AG04450 (cell line): ENCODE data around the gene PPP4C. TPM values are rescaled to one million over a fixed set of nuclear protein-coding genes. Genes with fewer than 3 reads are reported as not detected.
A peak's percentile ranks its signal among the peaks of the same experiment; 100 is the strongest.

Experiments used
- CTCF ChIA-PET: fragments of 300-600, 350-600 bp; formaldehyde crosslinking; extraction: SDS; loops from one replicate; lab custom pipeline; 2022; ENCODE audit warnings: antibody characterized with exemption, inconsistent platforms; lab: Charles Lee
- POLR2A ChIA-PET: fragments of 350-600 bp; formaldehyde crosslinking; extraction: SDS; loops from one replicate; lab custom pipeline; 2021; ENCODE audit warnings: antibody characterized with exemption, inconsistent platforms; lab: Yijun Ruan, JAX
- DNase-seq: peaks from one replicate; pipeline ENCODE4 v3.0.0-alpha.2; 2011; ENCODE audit warnings: low read depth, low spot score
- H3K27ac ChIP-seq: one replicate; pipeline ENCODE4 v1.5.1; 2012; ENCODE audit warnings: low read depth, low read length, control low read depth
- H3K27me3 ChIP-seq: one replicate; pipeline ENCODE4 v1.6.0; 2012; ENCODE audit warnings: low read length; ENCODE audit not compliant: control insufficient read depth, insufficient read depth
- H3K4me3 ChIP-seq: 2 replicates; pipeline ENCODE4 v1.5.1; 2011; ENCODE audit warnings: mild to moderate bottlenecking, low read depth, low read length, control low read depth
- H3K9me3 ChIP-seq: 2 replicates; pipeline ENCODE4 v1.5.1; 2012; ENCODE audit warnings: low read length; ENCODE audit not compliant: control insufficient read depth, insufficient read depth
- polyA plus RNA-seq: library from polyadenylated mRNA; depleted of rRNA; stranded (reverse); fragments of >200 nt; gene quantifications from 2 replicates; pipeline ENCODE4 v1.2.3, GENCODE V29; 2011
- TF ChIP-seq, protein P1 (sequence below): IDR thresholded peaks from 2 replicates; pipeline ENCODE4 v1.5.1; 2011; ENCODE audit warnings: low read depth, low read length, control low read depth, inconsistent platforms

The PPP4C gene
- polyA plus RNA-seq, 1 experiment, result 112 TPM

DNA sequence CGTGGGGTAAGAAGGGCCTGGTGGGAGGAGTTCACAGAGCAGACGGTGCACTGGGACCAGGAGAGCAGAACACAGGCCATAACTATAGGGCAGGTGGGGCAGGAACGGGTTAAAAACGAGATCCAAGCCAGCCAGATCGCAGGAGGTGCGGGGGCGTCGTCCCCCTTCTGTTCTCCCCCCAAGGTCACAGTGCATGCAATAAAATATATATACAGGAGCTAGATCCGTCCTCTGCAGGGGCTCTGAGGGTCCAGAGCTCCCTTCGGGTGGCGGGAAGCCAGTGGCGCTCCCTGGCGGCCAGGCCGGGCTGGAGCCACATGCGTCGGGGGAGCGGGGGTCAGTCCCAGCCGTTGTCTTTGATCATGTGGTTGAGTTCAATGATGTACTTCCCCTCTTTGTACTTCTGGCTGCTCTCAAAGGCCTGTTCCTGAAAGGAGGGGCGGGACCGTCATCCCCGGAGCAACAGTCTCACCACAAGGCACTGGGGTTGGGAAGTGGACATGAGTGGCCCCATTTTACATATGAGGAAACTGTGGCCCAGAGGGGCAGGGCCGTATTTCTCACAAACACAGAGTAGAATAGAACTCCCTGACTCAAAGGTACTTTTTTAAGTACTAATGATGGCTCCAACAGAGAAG is 16.7 kb downstream of the PPP4C start:
- no peaks in the 10 kb centered on the region for H3K27me3 ChIP-seq
- POLR2A ChIA-PET, result interaction anchor here (0.7 to 3.9 kb wide), 2 partner anchors 26 to 88 kb away, joined by 3 to 26 read pairs; partner anchors contain the start of gene ALDOA
- H3K4me3 ChIP-seq, result peak overlapping the region; percentile 52
- H3K27ac ChIP-seq, result peak overlapping the region; percentile 47
- DNase-seq, result no peak
- peaks cover 12% of the 10 kb centered on the region for H3K9me3 ChIP-seq
- TF ChIP-seq, protein P1, sequence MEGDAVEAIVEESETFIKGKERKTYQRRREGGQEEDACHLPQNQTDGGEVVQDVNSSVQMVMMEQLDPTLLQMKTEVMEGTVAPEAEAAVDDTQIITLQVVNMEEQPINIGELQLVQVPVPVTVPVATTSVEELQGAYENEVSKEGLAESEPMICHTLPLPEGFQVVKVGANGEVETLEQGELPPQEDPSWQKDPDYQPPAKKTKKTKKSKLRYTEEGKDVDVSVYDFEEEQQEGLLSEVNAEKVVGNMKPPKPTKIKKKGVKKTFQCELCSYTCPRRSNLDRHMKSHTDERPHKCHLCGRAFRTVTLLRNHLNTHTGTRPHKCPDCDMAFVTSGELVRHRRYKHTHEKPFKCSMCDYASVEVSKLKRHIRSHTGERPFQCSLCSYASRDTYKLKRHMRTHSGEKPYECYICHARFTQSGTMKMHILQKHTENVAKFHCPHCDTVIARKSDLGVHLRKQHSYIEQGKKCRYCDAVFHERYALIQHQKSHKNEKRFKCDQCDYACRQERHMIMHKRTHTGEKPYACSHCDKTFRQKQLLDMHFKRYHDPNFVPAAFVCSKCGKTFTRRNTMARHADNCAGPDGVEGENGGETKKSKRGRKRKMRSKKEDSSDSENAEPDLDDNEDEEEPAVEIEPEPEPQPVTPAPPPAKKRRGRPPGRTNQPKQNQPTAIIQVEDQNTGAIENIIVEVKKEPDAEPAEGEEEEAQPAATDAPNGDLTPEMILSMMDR, result peak; percentile 62
- CTCF ChIA-PET, result interaction anchor here (0.6 to 1.9 kb wide), 20 partner anchors 8 to 580 kb away, joined by 3 to 19 read pairs (median 4); partner anchors contain the start of genes SEPHS2 and ZNF771

DNA sequence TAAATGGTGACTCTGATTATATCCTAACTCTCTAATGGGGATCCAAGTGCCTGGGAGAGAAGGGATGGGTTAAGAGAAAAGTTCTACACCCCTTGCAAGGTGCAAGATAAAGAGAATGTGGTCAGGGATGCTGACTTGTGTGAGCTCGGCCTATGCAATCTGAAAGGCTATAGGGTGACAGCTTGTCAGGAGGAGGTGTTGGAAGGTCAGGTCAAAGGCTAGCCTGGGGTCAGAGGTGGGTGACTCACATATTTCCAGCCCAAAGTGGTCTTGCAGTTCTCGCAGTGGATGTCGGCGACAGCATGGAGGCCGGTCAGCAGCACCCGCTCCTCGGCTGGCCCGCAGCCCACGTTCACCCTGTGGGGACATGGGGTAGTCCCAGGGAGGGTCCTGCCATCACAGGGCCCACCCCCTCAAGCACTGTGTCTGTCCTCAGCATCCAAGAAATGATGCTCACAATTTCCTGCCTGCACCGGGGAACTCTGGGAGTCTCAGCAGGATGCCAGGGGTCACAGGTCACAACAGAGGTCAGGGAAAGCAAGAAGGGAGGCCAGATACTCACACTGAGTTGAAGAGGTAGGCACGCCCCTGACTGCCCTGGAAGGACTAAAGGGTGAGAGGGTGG is 18.9 kb downstream of the PPP4C start:
- ChIA-PET CTCF (interaction anchor here (1.4 to 1.8 kb wide), 2 partner anchors 17 to 315 kb away, joined by 5 read pairs; no protein-coding TSS in a partner anchor), POLR2A (interaction anchor here (0.6 to 1.2 kb wide), 2 partner anchors 29 kb away, joined by 3 to 4 read pairs; partner anchors contain the start of gene ALDOA)
- TF ChIP-seq, protein P1, result no peak
- Histone ChIP-seq H3K9me3 (peaks cover 16% of the 10 kb centered on the region), H3K27me3 (no peaks in the 10 kb centered on the region), H3K4me3 (peak overlapping the region; percentile 71; the same call in 1 of the 2 replicates), H3K27ac (no peak overlapping the region)
- DNase-seq, result no peak

DNA sequence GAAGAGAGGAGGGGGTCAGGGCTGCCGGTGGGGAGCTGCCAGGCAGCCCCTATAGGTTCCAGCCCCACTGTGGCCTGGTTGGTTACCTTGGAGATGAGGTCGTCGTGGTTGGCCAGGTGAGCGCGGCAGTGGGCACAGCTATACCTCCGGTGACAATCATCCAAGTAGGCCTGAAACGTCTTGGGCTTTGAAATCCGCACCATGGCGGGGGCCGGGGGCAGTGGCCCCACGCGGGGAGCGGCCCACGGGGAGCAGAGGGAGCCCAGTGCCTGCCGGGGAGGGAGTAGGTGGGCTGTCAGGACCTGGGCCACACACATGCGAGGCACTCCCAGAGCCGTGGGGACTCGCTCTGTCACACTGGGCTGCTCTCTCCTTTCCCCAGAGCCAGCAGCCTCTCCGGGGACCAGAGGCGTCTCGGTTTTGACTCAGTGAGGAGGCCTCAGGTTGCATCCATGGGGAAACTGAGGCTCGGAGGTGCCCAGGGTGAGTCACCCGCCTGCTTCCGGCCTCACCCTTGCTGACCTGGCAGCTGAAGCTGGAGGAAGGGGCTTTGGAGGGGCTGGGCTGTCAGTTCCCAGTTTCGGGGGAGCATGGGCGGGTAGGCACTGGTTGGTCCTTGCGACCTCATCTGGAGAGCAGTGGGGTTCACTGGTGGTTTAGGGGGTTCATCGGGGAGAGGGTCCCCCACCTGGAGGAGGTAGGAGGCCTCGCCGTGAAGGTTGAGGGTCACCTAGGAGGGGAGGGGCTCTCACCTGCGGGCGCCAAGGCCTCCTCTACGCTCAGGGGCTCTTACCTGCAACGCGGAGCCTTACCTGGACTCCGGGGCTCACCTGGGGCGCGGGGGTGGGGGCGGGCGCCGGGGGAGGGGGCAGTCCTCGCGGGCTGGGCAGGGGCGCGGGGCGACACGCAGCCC is 19.6 kb downstream of the PPP4C start:
- ChIA-PET POLR2A (interaction anchor here (1.2 kb wide), 1 partner anchor 30 kb away, joined by 4 read pairs; the partner anchor contains the start of gene ALDOA), CTCF (interaction anchor here (1.4 to 1.8 kb wide), 2 partner anchors 17 to 314 kb away, joined by 5 read pairs; no protein-coding TSS in a partner anchor)
- H3K4me3 ChIP-seq, result peak overlapping the region; percentile 71
- TF ChIP-seq, protein P1, result no peak
- DNase-seq, result no peak
- H3K27me3 ChIP-seq, result no peaks in the 10 kb centered on the region
- peaks cover 16% of the 10 kb centered on the region for H3K9me3 ChIP-seq
- H3K27ac ChIP-seq, result peak overlapping the region; percentile 11

DNA sequence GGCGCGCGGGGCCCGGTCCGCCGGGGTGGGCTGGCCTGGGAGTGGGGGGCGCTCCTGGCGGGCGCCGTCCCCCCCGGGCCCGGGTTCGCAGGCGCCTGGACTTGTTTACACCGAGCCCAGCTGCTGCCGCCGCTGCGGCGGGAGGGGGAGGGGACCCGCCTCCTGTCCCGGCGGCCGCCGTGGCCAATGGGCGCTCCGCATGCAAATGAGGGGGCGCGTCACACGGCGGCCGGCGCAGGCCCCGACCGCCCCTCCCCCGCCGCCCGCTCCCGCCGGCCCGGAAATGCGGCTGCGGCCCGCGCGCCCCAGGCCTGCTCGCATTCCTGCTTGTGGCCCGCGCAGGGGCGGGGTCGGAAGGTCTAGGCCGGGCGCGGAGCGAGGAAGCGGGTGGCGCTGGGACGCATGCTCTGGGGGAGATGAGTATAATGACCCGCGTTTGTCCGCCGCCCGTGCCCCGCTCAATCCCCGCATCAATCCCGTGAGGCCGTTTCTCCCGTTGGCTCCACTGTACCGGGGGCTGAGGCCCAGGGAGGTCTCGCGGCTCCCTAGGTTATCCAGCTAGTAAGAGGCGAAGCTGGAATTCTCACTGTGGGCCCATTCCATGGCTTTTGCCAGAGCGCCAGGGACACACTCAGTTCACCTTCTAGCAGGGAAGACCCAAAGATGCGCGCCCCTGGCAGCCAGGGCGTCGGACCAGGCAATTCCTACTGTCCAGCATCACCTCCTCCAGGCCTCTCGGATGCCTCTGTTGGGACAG is 20.5 kb downstream of the PPP4C start, which contains the start of gene YPEL3:
TSS of gene YPEL3 (minus strand) at position 109 of the 757 bp plus-strand sequence. CDS start 731 bp downstream, outside the sequence.
- H3K27ac ChIP-seq, result peak within 1 kb of the TSS; percentile 47
- H3K9me3 ChIP-seq, result peaks cover 16% of the 10 kb centered on the region
- TF ChIP-seq, protein P1, result no peak
- ChIA-PET CTCF (interaction anchor here (0.6 to 1.1 kb wide), 2 partner anchors 11 to 16 kb away, joined by 3 to 4 read pairs; no protein-coding TSS in a partner anchor), POLR2A (interaction anchor here (1.2 kb wide), 1 partner anchor 31 kb away, joined by 4 read pairs; the partner anchor contains the start of gene ALDOA)
- no peaks in the 10 kb centered on the region for H3K27me3 ChIP-seq
- DNase-seq, result peak; percentile 64
- peak within 1 kb of the TSS; percentile 71 for H3K4me3 ChIP-seq
